ENCODE results near the gene SLC66A1.

The SLC66A1 gene

GRCh38 chr1:19349999-19350398 lies 37.9 kb downstream of the SLC66A1 start:
- TF ChIP-seq Cebpa-rat (IDR thresholded peaks at IDR 0.05), result no peak
- peaks cover 32% of the 10 kb centered on the region for H4K20me1 ChIP-seq
- no peak overlapping the region for H3K4me2 ChIP-seq
- no peak overlapping the region for H3K27ac ChIP-seq
- H3K9me3 ChIP-seq, result no peaks in the 10 kb centered on the region
- peaks cover 68% of the 10 kb centered on the region for H3K36me3 ChIP-seq
- H3K4me1 ChIP-seq, result peaks cover 37% of the 10 kb centered on the region
- no peaks in the 10 kb centered on the region for H3K27me3 ChIP-seq
- H3K4me3 ChIP-seq, result no peak overlapping the region
- no peak overlapping the region for H3K9ac ChIP-seq

GRCh38 chr1:19350566-19350965 lies 38.4 kb downstream of the SLC66A1 start:
- TF ChIP-seq Cebpa-rat (IDR thresholded peaks at IDR 0.05), result no peak
- H3K27ac ChIP-seq, result no peak overlapping the region
- peaks cover 27% of the 10 kb centered on the region for H4K20me1 ChIP-seq
- peaks cover 37% of the 10 kb centered on the region for H3K4me1 ChIP-seq
- H3K9ac ChIP-seq, result no peak overlapping the region
- H3K36me3 ChIP-seq, result peaks cover 68% of the 10 kb centered on the region
- H3K4me3 ChIP-seq, result no peak overlapping the region
- no peaks in the 10 kb centered on the region for H3K9me3 ChIP-seq
- H3K4me2 ChIP-seq, result no peak overlapping the region
- H3K27me3 ChIP-seq, result no peaks in the 10 kb centered on the region

- Histone ChIP-seq H3K27me3 (no peaks in the 10 kb centered on the region), H3K36me3 (peaks cover 77% of the 10 kb centered on the region)
Measured at GRCh38 chr1:19351873-19352272, 39.7 kb downstream of the SLC66A1 start.

GRCh38 chr1:19352839-19353238 lies 40.7 kb downstream of the SLC66A1 start:
- peaks cover 38% of the 10 kb centered on the region for H4K20me1 ChIP-seq
- H3K27ac ChIP-seq, result no peak overlapping the region
- H3K4me2 ChIP-seq, result no peak overlapping the region
- H3K4me1 ChIP-seq, result peaks cover 28% of the 10 kb centered on the region
- H3K27me3 ChIP-seq, result no peaks in the 10 kb centered on the region
- H3K9me3 ChIP-seq, result no peaks in the 10 kb centered on the region
- no peak overlapping the region for H3K9ac ChIP-seq
- no peak overlapping the region for H3K4me3 ChIP-seq
- peaks cover 86% of the 10 kb centered on the region for H3K36me3 ChIP-seq
- TF ChIP-seq Cebpa-rat (IDR thresholded peaks at IDR 0.05), result no peak

More at GRCh38 chr1:19351873-19352272, 39.7 kb downstream of the SLC66A1 start:
- H3K9ac ChIP-seq, result no peak overlapping the region
- peaks cover 30% of the 10 kb centered on the region for H4K20me1 ChIP-seq
- no peak overlapping the region for H3K4me3 ChIP-seq
- H3K4me2 ChIP-seq, result no peak overlapping the region
- peaks cover 37% of the 10 kb centered on the region for H3K4me1 ChIP-seq
- H3K9me3 ChIP-seq, result no peaks in the 10 kb centered on the region
- no peak for TF ChIP-seq Cebpa-rat (IDR thresholded peaks at IDR 0.05)
- no peak overlapping the region for H3K27ac ChIP-seq

- Histone ChIP-seq H3K9ac (no peak overlapping the region), H3K9me3 (no peaks in the 10 kb centered on the region), H3K4me2 (no peak overlapping the region), H3K36me3 (peaks cover 93% of the 10 kb centered on the region), H3K4me1 (peaks cover 20% of the 10 kb centered on the region), H4K20me1 (peaks cover 38% of the 10 kb centered on the region), H3K27ac (no peak overlapping the region), H3K4me3 (no peak overlapping the region), H3K27me3 (no peaks in the 10 kb centered on the region)
- TF ChIP-seq Cebpa-rat (IDR thresholded peaks at IDR 0.05), result no peak
Measured at GRCh38 chr1:19353596-19353995, 41.5 kb downstream of the SLC66A1 start.

- Histone ChIP-seq H4K20me1 (peaks cover 39% of the 10 kb centered on the region), H3K27ac (no peak overlapping the region), H3K36me3 (peaks cover 92% of the 10 kb centered on the region)
Measured at GRCh38 chr1:19354531-19354981, 42.4 kb downstream of the SLC66A1 start.

GRCh38 chr1:19356266-19356665 lies 44.1 kb downstream of the SLC66A1 start:
- Histone ChIP-seq H3K9me3 (no peaks in the 10 kb centered on the region), H3K4me2 (no peak overlapping the region), H3K4me3 (no peak overlapping the region), H3K9ac (no peak overlapping the region), H3K27ac (no peak overlapping the region), H4K20me1 (peaks cover 55% of the 10 kb centered on the region), H3K27me3 (no peaks in the 10 kb centered on the region), H3K4me1 (peaks cover 32% of the 10 kb centered on the region), H3K36me3 (peaks cover 80% of the 10 kb centered on the region)
- no peak for TF ChIP-seq Cebpa-rat (IDR thresholded peaks at IDR 0.05)

More at GRCh38 chr1:19354531-19354981, 42.4 kb downstream of the SLC66A1 start:
- Histone ChIP-seq H3K4me3 (no peak overlapping the region), H3K4me2 (no peak overlapping the region), H3K4me1 (peaks cover 16% of the 10 kb centered on the region), H3K9me3 (no peaks in the 10 kb centered on the region), H3K27me3 (no peaks in the 10 kb centered on the region), H3K9ac (no peak overlapping the region)
- no peak for TF ChIP-seq Cebpa-rat (IDR thresholded peaks at IDR 0.05)

GRCh38 chr1:19357299-19357986 lies 45.3 kb downstream of the SLC66A1 start:
- no peak overlapping the region for H3K9ac ChIP-seq
- no peaks in the 10 kb centered on the region for H3K9me3 ChIP-seq
- H3K4me1 ChIP-seq, result peaks cover 44% of the 10 kb centered on the region
- H3K36me3 ChIP-seq, result peaks cover 68% of the 10 kb centered on the region
- TF ChIP-seq Cebpa-rat (IDR thresholded peaks at IDR 0.05), result no peak
- no peak overlapping the region for H3K4me3 ChIP-seq
- no peaks in the 10 kb centered on the region for H3K27me3 ChIP-seq
- peaks cover 66% of the 10 kb centered on the region for H4K20me1 ChIP-seq
- no peak overlapping the region for H3K4me2 ChIP-seq
- no peak overlapping the region for H3K27ac ChIP-seq

GRCh38 chr1:19358710-19359109 lies 46.6 kb downstream of the SLC66A1 start:
- peaks cover 72% of the 10 kb centered on the region for H4K20me1 ChIP-seq
- no peaks in the 10 kb centered on the region for H3K27me3 ChIP-seq
- H3K9me3 ChIP-seq, result no peaks in the 10 kb centered on the region
- H3K4me1 ChIP-seq, result peaks cover 48% of the 10 kb centered on the region
- peaks cover 58% of the 10 kb centered on the region for H3K36me3 ChIP-seq
- no peak for TF ChIP-seq Cebpa-rat (IDR thresholded peaks at IDR 0.05)
- no peak overlapping the region for H3K4me2 ChIP-seq
- H3K9ac ChIP-seq, result no peak overlapping the region
- no peak overlapping the region for H3K27ac ChIP-seq
- H3K4me3 ChIP-seq, result no peak overlapping the region

GRCh38 chr1:19359357-19359756 lies 47.2 kb downstream of the SLC66A1 start:
- H3K36me3 ChIP-seq, result peaks cover 54% of the 10 kb centered on the region
- H3K27ac ChIP-seq, result no peak overlapping the region
- no peaks in the 10 kb centered on the region for H3K27me3 ChIP-seq
- peak overlapping the region; percentile 71 for H3K4me2 ChIP-seq
- H4K20me1 ChIP-seq, result peaks cover 78% of the 10 kb centered on the region
- no peaks in the 10 kb centered on the region for H3K9me3 ChIP-seq
- H3K9ac ChIP-seq, result 0 out of 2 replicates have a peak overlapping the region, but pooled peaks have one; percentile 3
- H3K4me1 ChIP-seq, result peaks cover 45% of the 10 kb centered on the region
- TF ChIP-seq Cebpa-rat (IDR thresholded peaks at IDR 0.05), result no peak
- no peak overlapping the region for H3K4me3 ChIP-seq
